NCI-H69 (cell line): ENCODE results near the gene PLEKHA7.
A peak's percentile ranks its signal among the peaks of the same experiment; 100 is the strongest.
"Not testable (repeated sequence)": the region's sequence is repeated elsewhere in the genome, so short reads cannot be mapped to it uniquely, and the experiment has no call there.

Experiments used
- DNase-seq: peaks from one replicate; lab custom pipeline; 2025; lab: John Stamatoyannopoulos, UW

Gene PLEKHA7

DNA sequence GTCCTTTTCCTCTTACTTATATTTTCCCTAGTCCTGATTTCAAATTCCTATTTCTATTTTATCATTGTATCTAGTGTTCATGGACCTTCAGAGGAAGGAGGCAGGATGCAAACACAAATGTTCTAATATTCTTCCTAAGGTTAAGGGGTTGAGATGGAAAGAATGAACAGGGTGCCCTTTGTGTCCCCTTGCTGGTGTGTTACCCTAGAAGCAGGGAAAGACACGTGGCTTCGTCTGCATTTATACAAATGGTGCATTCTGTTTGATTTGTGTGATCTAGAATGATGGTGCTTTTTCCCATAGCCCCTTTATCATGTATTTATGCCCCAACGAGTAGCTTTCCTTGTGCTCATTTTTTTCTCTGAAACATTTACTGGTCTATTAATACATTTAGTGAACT, 76.2 kb downstream of the PLEKHA7 start:
- no peak for DNase-seq

DNA sequence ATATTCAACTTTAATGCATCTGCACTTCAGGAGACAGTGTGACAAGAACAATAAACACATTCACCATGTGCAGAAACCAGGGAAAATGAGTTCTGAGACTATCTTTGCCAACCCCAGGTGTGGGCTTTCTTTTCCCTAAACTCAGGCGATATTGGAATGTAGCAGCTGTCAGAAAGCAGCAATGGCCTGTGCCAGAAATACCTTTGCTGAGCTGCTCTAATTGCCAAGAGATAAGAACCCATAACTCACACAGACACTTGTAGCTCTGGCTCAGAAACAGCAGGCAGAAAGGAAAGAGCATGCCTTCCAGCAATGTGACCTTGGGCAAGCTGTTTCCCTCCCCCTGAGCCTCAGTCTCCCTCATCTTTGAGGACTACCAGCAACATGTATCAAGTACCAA, 77.6 kb downstream of the PLEKHA7 start:
- no peak for DNase-seq

DNA sequence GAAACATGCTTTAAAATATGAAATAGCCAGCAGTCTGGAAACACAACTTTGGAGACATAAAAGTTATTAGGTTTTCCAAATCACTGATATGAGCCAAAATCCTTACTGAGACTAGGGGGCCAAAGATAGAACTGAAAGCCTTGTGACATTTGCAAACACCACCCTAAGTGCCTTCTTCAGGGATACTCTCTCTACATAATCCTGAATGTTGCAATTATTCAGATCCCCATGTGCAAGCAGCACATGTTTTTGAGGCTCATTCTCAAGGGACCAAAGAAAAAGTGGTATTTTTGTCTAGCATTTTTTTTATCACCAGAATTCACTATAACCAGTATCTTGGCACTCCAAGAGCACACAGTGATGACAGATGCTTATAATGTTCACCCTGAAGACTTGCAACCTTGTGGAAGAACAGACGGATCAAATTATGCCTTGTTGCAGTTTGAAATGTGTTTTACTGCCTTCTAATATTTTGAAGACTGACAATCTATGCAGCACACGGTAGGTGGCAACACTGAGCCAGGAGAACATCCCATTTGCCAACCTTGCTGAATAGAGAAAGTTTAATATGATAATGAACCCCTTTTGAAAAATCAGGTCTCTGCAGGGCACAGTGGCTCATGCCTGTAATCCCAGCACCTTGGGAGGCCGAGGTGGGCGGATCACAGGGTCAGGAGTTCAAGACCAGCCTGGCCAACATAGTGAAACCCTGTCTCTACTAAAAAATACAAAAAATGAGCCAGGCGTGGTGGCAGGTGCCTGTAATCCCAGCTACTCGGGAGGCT, 78.5 kb downstream of the PLEKHA7 start:
- peak; percentile 79 for DNase-seq

GRCh38 chr11:16933756-16934603, 80.2 kb downstream of the PLEKHA7 start:
- no peak for DNase-seq

GRCh38 chr11:16933291-16933690, 80.9 kb downstream of the PLEKHA7 start:
- no peak for DNase-seq

DNA sequence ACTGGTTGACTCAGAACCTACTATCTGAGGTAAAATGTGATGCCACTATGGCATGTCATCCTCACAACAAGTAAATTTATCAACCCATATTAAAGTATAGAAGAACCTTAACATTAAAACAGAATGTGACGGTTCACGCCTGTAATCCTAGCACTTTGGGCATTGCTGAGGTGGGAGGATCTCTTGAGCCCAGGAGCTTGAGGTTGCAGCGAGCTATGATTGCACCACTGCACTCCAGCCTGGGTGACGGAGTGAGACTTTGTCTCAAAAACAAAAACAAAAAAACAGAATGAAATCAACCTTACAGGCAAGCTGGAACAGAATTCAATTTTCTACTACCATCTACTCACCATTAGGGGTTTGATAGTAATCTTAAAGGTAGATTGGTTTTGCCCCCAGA, 86.2 kb downstream of the PLEKHA7 start:
- DNase-seq, result no peak

- no peak for DNase-seq
These were observed 87.2 kb downstream of the PLEKHA7 start for GRCh38 chr11:16926883-16927626.

GRCh38 chr11:16925561-16926065, 88.6 kb downstream of the PLEKHA7 start:
- DNase-seq, result peak; percentile 83

DNA sequence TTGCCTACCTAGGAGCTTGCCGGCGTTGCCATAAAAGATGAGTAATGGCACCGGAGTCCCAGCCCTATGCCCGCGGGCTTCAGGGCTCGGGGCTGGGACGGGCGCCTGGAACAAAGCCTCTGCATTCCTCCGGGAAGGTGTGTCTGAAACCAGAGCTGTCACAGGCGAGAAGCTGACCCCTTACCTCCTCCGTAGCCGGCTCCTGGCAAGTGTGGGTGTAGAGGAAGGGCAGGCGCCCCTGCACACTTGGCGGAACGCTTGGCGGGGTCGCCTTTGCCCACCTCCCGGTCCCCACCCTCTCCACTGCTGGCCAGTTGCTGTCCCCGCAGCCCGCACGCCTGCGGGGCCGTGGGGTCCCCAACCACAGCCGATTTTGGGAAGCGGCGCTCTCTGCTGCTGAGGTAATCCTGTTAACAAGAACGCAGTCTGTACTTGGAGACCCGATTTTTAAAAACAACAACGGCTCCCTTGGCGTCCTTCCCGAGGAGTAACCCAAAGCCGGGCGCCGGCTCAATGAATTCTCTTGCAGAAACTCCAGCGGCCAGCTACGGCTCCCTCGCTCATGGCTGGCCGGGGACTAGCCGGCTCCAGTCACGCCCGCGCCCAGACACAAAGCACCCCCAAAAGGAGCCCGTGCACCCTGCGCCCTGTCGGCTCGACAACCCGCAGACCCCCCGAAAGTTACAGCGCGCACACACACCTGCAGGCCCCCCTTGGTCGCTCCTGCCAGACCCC, 89.2 kb downstream of the PLEKHA7 start:
- DNase-seq, result peak; percentile 86

GRCh38 chr11:16924462-16924825, 89.8 kb downstream of the PLEKHA7 start:
- DNase-seq, result no peak

- DNase-seq, result peak; percentile 21
These were observed 90.2 kb downstream of the PLEKHA7 start for GRCh38 chr11:16923987-16924386.

DNA sequence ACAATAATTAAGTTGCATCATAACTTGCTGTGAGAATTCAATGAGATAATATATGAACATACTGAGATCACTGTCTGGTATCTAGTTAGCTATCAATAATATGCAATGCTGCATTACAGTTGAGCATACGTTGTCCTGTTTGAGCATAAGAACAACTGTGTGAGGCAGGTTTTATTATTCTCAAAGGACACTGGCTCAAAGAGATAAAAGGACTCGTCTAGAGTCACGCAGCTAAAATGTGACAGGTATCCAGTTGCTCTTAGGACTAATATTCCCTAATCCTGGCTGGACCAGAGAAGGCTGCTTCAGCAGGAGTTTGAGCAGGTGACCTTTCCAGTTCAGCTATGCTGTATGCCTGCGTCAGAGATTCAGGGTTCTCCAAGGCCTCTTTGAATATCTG, 92.5 kb downstream of the PLEKHA7 start:
- DNase-seq, result no peak

- no peak for DNase-seq
These were observed 93.2 kb downstream of the PLEKHA7 start for GRCh38 chr11:16921019-16921418.

GRCh38 chr11:16920559-16920958, 93.7 kb downstream of the PLEKHA7 start:
- DNase-seq, result no peak

GRCh38 chr11:16918543-16919182, 95.6 kb downstream of the PLEKHA7 start:
- DNase-seq, result not testable (repeated sequence)

- DNase-seq, result no peak
These were observed 96.3 kb downstream of the PLEKHA7 start for GRCh38 chr11:16917941-16918340.

DNA sequence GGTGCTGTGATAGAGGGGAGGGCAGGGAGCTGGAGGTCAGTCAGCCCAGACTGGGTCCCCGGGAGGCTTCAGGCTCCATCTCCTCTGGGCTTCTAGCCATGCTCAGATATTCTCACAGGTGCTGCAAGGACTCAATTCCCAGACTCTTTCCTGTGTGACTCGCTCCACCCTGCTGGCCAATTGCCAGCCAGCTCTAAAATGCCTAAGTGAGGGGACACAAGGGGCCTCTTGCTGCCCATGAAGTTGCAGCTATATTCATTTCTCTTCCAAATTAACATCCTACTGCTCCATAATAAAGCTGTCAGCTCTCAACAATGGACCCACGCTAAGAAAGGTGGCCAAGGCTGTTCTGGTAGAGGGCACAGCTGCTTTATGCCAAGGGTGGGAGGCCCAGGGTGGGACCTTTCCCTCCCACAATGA, 101.5 kb downstream of the PLEKHA7 start:
- DNase-seq, result peak; percentile 98

DNA sequence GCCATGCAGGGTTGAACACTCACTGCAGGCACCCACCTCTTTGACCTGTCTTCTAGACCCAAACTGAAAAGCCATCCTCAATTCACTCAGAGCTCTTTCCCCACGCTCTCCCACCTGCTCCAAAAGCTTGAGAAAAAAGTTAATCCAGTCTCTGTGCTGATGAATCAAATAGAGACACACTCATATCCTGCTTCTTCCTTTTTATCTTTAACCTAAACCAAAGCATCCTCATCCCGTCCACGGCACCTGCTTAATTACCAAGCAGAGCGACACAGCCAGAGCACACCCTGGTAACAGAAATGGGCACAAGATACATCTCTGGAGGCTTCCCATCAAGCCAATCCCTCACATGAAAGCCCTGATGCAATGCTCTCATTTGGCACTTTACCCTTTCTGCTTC, 102.6 kb downstream of the PLEKHA7 start:
- no peak for DNase-seq

GRCh38 chr11:16911186-16911585, 103.0 kb downstream of the PLEKHA7 start:
- peak; percentile 28 for DNase-seq

- DNase-seq, result no peak
These were observed 104.7 kb downstream of the PLEKHA7 start for GRCh38 chr11:16909359-16910035.

- peak; percentile 36 for DNase-seq
These were observed 108.8 kb downstream of the PLEKHA7 start for GRCh38 chr11:16905375-16905774.
